HG02610 (cell line): ENCODE results near the gene NKD2.
"Not testable (repeated sequence)": the region's sequence is repeated elsewhere in the genome, so short reads cannot be mapped to it uniquely, and the experiment has no call there.

Experiments used
- ATAC-seq: cut with Tn5 transposase; IDR thresholded peaks from one replicate; pipeline ENCODE4 v1.9.1; 2021; ENCODE audit warnings: mild to moderate bottlenecking, moderate library complexity; ENCODE audit not compliant: unreplicated experiment

NKD2 gene

DNA sequence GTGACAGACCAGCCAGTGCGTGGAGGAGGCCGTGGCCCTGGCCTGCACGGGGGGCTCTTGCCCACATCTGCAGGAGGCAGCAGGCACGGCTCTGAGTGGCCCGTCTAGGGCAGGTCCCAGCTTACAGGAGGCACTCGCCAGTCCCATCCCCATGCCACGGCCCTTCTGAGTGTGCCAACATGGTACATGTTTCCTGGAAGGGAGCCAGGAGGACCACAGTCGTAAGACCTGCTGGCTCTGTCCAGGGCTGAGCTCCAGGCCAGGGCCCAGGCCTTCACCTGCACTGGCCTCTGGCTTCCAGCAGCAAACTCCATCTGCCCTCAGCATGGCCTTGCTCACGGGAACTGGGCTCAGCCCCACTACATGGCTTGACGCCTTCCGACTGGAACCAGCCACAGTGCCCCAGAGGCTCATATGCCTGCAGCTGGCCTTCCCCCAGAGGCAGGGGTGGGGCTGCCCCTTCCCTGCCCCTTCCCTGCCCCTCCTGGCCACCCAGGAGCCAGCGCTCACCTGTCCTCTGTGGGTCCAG, 3.8 kb downstream of the NKD2 start:
- no peak for ATAC-seq

DNA sequence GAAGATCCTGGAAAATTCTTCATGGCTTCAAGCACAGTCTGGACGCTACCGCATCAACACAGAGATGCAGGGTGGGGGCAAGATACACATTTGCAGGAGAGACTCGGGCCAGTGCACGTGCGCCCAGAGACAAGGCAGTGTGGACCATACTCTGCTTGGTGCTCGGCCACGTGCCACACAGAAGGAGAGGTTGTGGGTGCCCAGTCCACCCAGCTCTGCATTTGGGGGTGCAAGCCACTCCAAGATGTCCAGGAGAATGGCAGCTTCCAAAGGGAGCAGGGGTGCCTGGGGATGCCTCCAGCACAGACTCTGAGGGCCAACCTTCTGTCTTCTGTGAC, 4.3 kb downstream of the NKD2 start:
- ATAC-seq: no peak

DNA sequence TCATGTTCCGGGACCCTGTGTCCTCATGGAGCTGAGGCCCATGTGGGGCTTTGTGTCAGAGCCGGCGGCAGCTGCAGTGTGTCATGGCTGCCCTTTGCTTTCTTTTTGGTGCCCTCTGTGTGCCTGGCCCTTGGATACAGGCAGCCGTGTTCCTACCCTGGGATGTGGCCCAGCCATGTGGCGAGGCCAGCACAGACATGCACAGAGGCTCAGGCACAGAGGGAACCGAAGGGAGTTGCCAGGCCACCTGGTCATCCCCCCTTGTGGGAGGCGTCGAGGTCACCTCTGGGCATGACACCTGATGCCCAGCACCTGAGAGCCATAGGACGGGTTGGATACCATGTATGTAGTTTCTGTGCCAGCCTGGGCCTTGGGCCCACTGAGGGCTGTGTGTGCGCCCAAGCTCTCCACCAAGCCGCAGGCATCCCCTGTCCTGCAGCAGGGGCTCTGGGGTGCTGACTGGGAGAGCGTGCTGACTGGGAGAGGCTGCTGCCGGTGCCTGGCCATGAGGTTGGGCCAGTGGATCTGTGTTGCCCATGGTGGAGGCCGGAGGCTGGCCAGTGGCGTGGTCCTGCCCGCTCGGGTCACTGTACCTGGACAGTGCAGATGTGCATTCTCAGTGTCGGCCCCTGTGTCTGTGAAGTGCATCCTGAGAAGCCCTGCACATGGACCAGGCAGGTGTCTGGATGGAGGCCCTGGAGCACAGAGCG, 4.8 kb downstream of the NKD2 start:
- ATAC-seq: no peak

DNA sequence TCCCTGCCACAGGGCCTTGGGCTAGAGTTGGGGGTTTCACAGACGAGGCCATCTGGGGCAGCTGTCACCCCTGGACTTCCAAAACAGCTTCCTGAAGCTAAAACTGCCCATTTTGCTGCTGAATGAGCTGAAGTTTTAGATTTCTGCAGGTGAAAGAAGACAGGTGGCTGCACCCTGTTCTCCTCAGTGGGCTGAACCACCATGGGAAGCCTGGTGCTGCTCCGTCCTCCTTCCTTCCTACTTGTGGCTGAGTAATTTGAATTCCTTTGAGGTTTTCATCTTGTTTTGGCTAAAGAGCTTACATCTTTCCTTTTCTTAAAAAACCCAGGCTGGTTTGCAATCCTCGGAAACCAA, 5.3 kb downstream of the NKD2 start:
- no peak for ATAC-seq

DNA sequence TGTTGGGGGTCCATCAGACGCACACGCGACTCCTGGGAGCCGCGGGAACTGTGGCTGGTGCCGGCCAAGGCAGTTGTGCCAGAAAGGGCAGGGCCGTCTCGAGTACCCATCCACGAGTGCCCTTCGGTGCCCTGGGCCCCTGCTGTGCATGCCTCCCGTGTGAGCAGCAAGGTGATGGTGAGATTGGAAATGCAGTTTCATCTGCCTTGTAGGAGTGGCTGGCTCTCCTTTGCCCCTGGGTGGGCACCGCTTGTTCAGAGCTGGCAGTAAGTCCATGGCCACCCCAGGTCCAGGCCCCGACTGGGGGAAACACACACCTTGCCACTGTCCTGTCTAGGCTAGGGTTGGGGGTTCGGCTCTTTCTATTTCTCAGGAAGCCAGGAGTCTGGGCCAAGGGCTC, 5.7 kb downstream of the NKD2 start:
- no peak for ATAC-seq

DNA sequence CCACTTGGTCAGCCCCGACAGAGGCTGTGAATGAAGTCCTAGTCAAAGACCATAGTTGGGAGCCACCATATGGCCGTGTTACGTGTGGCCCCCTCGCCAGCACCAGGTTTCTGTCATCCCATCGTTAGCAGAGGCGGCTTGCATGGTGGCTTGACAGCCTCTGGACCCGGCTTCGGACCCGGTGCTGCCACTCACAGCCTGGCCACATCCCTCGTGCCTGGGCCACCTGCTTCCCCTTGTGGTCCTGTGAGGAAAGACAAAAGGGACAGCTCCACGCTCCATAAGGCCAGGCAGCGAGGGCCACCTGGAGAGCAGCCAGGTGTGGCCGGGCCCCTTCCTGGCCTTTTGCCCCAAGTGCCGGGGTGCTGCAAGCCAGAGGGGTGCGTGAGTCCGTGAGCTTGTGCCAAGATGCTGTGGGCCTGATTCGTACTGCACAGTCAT, 6.2 kb downstream of the NKD2 start:
- no peak for ATAC-seq

DNA sequence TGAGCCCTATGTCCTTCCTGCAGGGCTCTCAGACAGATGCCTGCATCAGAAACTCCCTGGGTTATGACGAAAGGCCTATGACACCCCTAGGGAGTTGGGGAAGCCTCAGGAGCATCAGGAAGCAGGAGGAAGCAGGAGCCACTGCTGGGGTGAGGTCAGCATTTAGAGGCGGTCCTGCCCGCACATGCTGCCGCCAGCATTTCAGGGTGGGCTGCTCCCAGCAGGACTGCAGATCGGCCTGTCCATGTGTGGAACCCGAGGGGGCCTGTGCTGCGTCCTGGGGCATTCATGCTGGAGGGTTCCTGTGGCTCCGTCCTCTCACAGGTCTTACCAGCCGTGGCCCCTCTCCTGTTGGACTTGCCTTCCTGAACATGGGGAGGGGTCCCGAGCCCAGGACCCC, 6.9 kb downstream of the NKD2 start:
- no peak for ATAC-seq

DNA sequence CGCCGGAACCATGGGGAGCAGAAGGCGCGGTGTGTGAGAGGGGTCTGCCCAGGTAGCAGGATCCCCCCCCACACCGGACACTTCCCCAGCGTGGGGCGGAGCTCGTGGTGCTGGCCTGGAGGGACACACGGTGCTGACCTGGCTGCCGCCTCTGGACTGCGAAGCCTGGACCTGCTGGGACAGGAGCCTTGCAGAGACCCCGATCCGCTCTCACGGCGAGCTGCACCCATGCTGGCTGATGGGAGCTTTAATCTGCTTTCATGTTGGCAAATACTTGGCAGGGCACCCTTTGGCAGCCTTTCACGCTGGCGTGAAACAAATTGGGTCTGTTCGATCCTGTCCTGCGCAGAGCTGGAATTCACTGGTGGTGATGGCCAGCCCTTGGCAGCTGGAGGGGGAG, 7.4 kb downstream of the NKD2 start:
- ATAC-seq: no peak

DNA sequence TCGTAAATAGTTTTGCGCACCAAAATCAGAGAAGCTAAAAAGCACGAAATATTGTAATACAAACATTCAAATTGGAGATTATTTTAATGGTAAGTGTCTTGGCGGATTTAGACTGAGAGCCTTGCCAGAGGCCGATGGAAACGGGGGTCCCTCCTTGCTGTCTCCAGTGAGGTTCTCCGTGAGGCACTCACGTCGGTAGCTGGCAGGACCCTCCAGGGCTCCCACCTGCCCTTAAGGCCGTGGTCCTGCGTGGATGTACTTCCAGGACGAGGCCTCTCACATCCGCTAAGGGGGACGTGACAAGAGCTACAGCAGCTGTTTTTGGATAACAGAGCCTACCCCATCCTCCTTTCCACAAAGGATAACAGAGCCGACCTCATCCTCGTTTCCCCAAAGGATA, 7.9 kb downstream of the NKD2 start:
- no peak for ATAC-seq

DNA sequence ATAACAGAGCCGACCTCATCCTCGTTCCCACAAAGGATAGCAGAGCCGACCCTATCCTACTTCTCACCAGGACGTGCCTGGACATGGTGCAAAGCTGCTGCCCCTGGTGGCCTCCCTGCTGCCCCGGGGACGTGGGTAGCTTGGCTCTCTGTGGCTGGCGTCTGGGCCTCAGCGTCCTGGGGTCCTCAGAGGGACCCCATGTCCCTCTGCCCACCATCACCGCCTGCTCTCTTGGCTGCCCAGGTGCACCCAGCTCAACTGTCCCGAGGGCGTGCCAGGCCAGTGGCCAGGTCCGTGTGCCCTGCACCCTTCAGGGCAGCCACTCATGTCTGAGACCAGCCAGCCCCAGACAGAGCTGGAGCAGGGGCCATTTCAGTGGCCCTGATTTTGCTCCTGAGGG, 8.5 kb downstream of the NKD2 start:
- no peak for ATAC-seq

DNA sequence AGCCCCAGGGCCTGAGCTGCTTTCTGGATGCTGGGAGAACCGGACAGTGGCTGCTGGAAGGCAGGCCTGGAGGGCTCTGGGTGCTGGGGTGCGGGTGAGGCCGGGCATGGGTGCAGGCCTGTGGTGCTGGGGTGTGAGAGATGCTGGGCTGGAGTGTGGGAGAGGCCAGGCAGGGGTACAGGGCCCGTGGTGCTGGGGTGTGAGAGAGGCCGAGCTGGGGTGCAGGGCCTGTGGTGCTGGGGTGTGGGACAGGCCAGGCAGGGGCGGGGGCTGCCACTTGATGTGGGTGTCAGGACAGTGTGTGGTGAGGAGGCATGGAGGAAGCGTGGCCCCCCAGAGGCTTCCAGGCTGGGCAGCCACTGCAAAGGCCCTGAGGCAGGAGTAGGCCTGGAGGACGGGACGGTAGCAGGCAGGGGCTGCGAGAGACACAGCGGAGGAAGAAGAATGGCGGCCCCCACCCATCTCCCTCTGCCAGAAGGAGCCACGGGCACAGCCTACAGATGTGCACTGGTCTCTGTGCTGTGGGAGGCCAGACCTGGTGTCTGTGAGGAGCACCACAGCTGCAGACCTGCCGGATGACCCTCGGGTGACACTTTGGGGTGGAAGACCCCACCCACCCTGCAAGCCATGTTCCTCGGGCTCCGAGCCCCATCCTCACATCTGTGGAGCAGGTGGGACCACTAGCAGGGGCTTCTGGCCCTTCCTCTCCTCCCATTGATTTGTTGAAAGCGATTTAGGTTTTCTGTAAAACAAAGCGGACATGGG, 9.3 kb downstream of the NKD2 start:
- no peak for ATAC-seq

DNA sequence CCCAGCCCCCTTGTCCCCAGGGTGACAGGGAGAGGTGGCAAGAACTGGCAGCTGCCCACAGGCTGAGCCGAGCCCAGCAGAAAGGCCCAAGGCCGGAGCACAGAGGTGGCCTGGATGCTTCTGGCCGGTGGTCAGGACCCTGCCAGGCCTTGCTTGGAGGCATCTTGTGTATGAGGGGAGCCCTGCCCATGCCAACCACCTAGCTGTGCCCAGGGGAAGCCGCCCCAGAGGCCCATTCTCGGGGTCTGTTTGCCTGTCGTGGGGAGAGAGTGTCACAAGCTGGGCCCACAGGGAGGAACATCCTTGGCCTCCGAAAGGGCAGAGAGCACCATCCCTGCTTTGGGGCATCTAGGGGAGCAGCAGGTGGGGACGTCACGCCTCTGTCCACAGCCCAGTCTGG, 10.0 kb downstream of the NKD2 start:
- ATAC-seq: no peak

DNA sequence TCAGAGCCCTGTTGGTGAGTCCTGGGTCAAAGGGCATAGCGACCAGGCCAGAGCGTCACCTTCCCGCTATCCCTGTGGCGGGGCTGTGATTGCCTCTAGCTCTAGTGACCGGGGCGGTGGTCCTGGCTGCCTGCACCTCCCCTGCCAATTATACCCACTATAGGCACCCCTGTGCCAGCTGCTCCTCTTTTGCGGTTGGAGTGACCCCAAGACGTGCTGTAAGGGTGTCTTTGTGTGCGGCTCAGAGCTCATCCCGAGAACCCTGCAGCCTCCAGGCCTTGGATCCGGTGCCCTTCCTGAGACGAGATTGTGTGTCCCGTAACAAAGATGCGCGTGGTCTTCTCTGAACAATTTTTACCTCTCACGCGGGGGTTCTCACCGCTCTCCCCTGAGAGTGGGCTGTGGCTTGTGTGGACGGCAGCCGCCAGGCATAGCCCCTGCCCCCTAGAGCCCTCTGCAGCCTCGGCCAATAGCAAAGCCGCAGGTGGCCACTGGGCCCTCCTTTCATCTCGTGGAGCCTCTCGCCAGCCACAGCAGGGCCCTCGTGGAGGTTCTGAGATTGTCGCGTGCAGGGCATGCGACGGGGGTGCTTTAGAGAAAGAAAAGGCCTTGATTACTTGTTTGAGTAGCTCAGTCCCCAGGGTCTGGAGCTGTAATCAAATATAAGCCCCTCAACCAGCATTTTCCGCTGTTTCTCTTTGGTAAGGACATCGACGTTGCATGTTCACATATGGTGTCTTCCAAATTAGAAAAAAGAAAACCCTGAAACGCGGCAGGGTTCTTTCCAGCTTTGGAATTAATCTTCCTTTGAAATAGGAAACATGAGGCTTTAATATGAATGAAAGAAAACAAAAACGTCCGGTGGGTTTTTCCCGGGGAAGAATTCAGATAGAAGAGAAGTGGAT, 10.7 kb downstream of the NKD2 start:
- no peak for ATAC-seq

DNA sequence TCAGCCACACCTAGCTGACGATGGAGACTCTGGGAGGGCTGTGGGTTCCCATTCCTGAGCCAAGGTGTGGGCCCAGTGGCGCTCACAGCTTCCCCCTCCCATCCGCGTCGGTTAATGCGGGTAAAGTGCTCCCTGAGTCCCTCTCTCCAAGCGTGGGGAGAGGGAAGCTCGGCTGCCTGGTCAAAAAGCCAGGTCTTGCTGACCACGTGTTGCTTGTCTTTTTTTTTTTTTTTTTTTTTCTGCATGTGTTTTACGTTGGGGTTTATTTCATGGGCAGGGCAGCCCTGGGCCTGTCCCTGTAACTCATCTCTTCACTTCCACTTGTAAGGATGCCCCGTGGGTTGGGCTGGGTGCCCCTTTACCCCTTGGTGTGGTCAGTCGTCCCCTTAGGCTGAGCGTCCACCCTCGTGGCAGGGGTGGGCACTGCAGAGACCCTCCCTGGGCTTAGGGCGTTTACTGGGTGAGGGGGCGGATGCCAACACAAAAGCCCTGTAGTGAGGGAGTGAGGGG, 11.9 kb downstream of the NKD2 start:
- ATAC-seq: no peak

DNA sequence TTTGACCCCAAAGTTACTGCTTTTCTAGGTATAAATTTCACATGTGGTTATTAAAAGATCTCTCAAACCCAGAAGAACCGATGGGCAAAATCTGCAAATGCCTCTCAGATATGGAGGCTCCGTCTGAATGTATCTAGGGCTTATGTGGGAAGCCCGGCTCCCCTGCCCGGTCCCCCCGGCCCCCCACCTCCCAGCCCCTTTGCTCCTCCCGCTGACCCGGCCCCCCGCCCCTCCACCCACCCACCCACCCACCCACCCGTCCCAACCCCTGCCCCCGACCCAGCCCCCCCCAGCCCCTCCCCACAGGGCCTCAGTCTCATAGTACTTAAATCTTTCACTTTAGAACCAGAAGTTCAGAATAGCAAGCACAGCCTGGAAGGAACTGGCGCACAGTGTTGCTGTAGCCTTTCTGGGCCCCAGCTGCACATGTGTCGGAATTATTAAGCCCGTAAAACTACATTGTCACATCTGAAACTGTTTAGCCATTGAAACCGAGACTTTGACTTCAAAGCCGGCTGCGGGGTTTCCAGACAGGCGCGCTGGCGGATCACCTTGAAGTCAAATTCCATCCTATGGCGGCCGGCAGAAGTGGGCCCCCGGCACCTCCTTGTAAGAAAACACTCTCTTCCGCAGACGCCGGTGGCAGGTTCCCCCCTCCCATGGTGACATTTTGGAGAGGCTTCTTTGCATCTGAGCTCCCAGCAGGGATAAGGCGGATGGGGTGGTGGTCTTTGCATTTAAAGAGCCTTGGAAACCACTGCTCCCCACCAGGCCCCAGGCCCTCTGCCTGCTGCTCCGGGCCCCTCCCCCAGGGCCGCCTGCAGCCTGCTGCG, 12.8 kb downstream of the NKD2 start:
- ATAC-seq: no peak

DNA sequence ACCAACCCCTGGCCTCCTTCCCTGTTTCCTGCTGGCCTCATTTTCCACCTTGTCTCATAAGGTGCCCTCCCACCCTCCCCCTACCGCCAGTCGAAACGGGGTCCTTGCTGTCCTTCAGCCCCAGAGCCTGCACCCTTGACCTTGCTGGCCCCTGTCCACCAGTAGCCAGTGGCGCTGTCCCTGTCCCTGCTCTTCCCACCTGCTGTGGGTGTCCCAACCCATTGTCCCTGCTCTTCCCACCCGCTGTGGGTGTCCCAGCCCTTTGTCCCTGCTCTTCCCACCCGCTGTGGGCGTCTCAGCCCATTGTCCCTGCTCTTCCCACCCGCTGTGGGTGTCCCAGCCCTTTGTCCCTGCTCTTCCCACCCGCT, 13.4 kb downstream of the NKD2 start:
- not testable (repeated sequence) for ATAC-seq

DNA sequence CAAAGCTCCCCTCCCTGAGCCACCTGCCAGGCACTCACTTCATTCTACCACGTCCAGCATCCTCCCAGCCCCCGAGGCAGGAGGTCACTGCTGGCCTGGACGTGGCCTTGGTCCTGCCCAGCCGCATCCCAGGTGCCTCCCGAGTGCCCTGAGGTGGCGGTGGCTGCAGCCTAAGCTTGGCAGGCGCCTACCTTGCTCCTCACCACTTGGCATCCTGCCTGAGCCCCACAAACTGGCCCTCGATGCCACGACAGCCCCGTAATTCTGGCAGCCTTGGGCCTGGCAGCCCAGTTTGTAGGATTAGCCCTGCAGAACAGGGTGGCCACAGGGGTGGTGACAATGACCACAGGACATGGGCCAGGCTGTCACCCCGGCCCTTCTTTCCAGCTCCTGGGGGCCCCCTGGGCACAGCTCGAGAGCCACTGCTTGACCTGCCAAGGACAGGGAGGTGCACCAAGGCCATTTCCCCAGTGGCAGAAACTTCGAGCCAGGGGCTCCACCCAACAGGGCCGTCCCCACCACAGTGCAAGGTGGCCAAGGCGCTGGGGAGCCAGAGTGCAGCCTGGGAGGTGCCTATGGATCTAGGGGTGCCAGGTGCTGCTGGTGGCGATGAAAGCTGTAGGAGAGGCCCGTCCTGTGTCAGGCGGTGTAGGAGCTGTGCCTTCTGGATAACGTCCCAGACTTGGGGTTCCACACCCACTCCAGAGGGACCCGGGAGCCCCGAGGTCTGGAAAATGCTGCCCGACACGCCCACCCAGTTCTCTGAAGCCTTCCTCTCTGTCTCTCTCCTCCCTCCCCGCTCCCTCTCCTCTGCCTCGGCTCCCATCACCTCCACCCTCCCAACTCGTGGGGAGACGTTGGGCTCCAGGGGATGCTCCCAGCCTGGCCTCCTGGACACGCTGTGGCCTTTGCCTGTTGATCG, 18.4 kb downstream of the NKD2 start:
- ATAC-seq: no peak

DNA sequence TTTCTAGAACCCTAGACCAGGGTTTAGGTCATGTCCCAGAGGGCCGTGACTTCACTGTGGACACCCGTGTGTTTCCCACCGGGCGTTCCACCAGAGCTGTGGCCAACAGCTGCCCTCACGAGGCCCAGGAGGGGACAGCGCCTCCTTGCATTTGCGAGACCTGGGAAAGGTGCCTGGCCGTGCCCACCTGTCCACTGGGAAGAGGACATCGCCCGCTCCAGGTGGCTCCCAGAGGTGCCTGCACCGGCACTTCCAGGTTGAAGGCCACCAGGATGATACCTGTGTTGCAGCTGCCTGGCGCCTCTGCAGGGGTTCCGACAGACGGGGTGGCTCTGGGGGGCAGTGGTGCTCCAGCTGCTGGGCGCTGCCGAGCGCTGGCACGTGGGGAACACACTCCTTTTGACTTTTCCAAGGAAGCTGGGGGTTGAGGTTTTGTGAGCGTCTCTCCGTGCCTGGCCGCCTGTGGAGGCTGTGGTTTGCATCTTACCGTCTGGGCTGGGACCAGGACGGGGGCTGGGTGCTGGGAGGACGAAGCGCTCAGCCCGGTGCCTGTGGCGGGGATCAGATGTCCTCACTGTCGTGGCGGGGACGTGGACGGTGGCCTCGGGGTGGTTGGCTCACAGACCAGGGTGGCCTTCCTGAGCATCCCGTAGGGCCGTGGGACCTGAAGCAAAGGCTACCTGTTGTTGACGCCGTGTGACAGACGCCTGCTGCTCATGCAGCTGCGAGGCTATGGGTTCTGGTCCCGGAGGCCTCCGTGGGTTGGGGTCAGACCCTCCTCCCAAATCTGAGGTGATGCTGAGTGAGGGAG, 19.2 kb downstream of the NKD2 start:
- ATAC-seq: no peak
